K562 (cell line): ENCODE results near the gene FRMD1. TPM values are rescaled to one million over a fixed set of nuclear protein-coding genes. Genes with fewer than 3 reads are reported as not detected.

Experiments used
- ATAC-seq: fragments of 200-7000 bp; cut with Tn5 transposase; 3 replicates; pipeline ENCODE4 v1.9.1; 2020; ENCODE audit warnings: moderate library complexity
- BruUV-seq: library from RNA; stranded (reverse); fragments of 400-500 nt; replicated peaks from 2 replicates; lab custom pipeline; 2021; lab: Mats Ljungman, UMichigan
- CTCF ChIA-PET: fragments of 300-600 bp; formaldehyde crosslinking; extraction: SDS; loops from one replicate; lab custom pipeline; 2021; ENCODE audit warnings: low intra/inter-chr PET ratio; lab: Yijun Ruan, JAX
- POLR2A ChIA-PET: fragments of 300-600, 350-650 bp; sonication (Branson Sonifier 250); formaldehyde crosslinking; extraction: SDS; loops from one replicate; lab custom pipeline; 2021; ENCODE audit warnings: antibody characterized with exemption, inconsistent platforms; lab: Yijun Ruan, JAX
- DNase-seq, 4 experiments: peaks; one replicate each; pipeline versions ENCODE4 v3.0.0 to v3.0.0-alpha.2; 2011 to 2018; ENCODE audit warnings: low spot score in 3 of 4, mixed read lengths in 3 of 4; ENCODE audit errors: extremely low read depth in 1 of 4
- FAIRE-seq: peaks from 2 replicates; lab custom pipeline; 2011; peaks lifted over from hg19 to GRCh38; lab: Jason Lieb, UNC
- H2AFZ ChIP-seq: 2 replicates; pipeline ENCODE4 v1.6.0; 2011; ENCODE audit warnings: low read depth, low read length, control low read depth, inconsistent platforms
- H3K27ac ChIP-seq: fragments of 200-600 bp; 3 replicates; pipeline ENCODE4 v1.8.0; 2011; ENCODE audit warnings: low read depth, mild to moderate bottlenecking, control low read depth, inconsistent platforms, low read length, moderate library complexity, mixed read lengths; ENCODE audit errors: extremely low read depth
- H3K27me3 ChIP-seq, 2 experiments: fragments of 300-600 bp in 1 of 2; 2 replicates in 1 of 2; 3 replicates in 1 of 2; pipeline versions ENCODE4 v1.6.0 to v1.8.0; 2011; ENCODE audit warnings: inconsistent platforms in 2 of 2, low read length in 2 of 2, mild to moderate bottlenecking in 1 of 2, mixed read lengths in 1 of 2, moderate library complexity in 1 of 2; ENCODE audit not compliant: control insufficient read depth in 2 of 2, insufficient read depth in 2 of 2
- H3K36me3 ChIP-seq: fragments of 300-600 bp; 3 replicates; pipeline ENCODE4 v1.8.0; 2011; ENCODE audit warnings: mild to moderate bottlenecking, low read length, inconsistent platforms; ENCODE audit not compliant: control insufficient read depth, insufficient read depth
- H3K4me1 ChIP-seq, 2 experiments: fragments of 200-600 bp in 1 of 2; replicated peaks in 1 of 2; 2 replicates in 1 of 2; 3 replicates in 1 of 2; pipeline versions ENCODE4 v1.5.1 to v1.8.0; 2011; ENCODE audit warnings: inconsistent platforms in 2 of 2, low read length in 2 of 2, mild to moderate bottlenecking in 1 of 2, mixed read lengths in 1 of 2, moderate library complexity in 1 of 2; ENCODE audit not compliant: control insufficient read depth in 2 of 2, insufficient read depth in 2 of 2
- H3K4me2 ChIP-seq: 2 replicates; pipeline ENCODE4 v1.6.1; 2011; ENCODE audit warnings: low read length, control low read depth, inconsistent platforms, mixed read lengths; ENCODE audit not compliant: insufficient read depth
- H3K4me3 ChIP-seq: fragments of 200-600 bp; sonication (generic), shearing (Covaris generic); 2 replicates; pipeline ENCODE4 v1.5.1; 2016; ENCODE audit warnings: control low read depth, inconsistent platforms
- H3K79me2 ChIP-seq: fragments of 200-600 bp; 3 replicates; pipeline ENCODE4 v1.8.0; 2011; ENCODE audit warnings: low read length, inconsistent platforms; ENCODE audit not compliant: control insufficient read depth, insufficient read depth
- H3K9ac ChIP-seq, 2 experiments: 2 replicates each; pipeline versions ENCODE4 v1.6.0 to v1.6.1; 2011; ENCODE audit warnings: low read depth in 2 of 2, low read length in 2 of 2, control low read depth in 1 of 2, inconsistent platforms in 1 of 2, mild to moderate bottlenecking in 1 of 2, mixed read lengths in 1 of 2; ENCODE audit not compliant: insufficient read depth in 1 of 2
- H3K9me1 ChIP-seq: one replicate; pipeline ENCODE4 v1.6.0; 2011; ENCODE audit warnings: inconsistent platforms, mild to moderate bottlenecking, low read length, moderate library complexity; ENCODE audit not compliant: control insufficient read depth, insufficient read depth
- H3K9me3 ChIP-seq: replicated peaks from 2 replicates; pipeline ENCODE4 v1.5.1; 2011; ENCODE audit warnings: low read depth, low read length, inconsistent platforms; ENCODE audit not compliant: control insufficient read depth, insufficient read depth
- H4K20me1 ChIP-seq: replicated peaks from 2 replicates; pipeline ENCODE4 v1.6.1; 2011; ENCODE audit warnings: low read length, inconsistent platforms, mixed read lengths; ENCODE audit not compliant: control insufficient read depth, insufficient read depth
- CREB3 ChIP-seq: fragments of 450-650 bp; conservative IDR thresholded peaks from 2 replicates; pipeline ENCODE4 v1.6.1; 2016; ENCODE audit warnings: missing genetic modification characterization, low read depth, mild to moderate bottlenecking, missing compliant biosample characterization, moderate library complexity
- E2F1 ChIP-seq: sonication (generic); formaldehyde crosslinking; IDR thresholded peaks from 2 replicates; pipeline ENCODE4 v1.8.1; 2023; ENCODE audit warnings: mild to moderate bottlenecking, missing genetic modification reagents, moderate library complexity
- ESRRA ChIP-seq: fragments of 450-650 bp; IDR thresholded peaks from 2 replicates; pipeline ENCODE4 v1.6.1; 2014; ENCODE audit warnings: low read depth, mild to moderate bottlenecking, moderate library complexity, borderline replicate concordance
- FOXP4 ChIP-seq: sonication (generic); formaldehyde crosslinking; IDR thresholded peaks from 2 replicates; pipeline ENCODE4 v1.8.0; 2022; ENCODE audit warnings: mild to moderate bottlenecking, missing genetic modification reagents, borderline replicate concordance
- KDM2B ChIP-seq: fragments of 250-450 bp; sonication (Bioruptor Pico); IDR thresholded peaks from 2 replicates; pipeline ENCODE4 v1.8.0; 2021; ENCODE audit warnings: mild to moderate bottlenecking, moderate library complexity
- KLF16 ChIP-seq: IDR thresholded peaks from 2 replicates; pipeline ENCODE4 v1.6.1; 2016; ENCODE audit warnings: antibody characterized with exemption
- NBN ChIP-seq: fragments of 450-650 bp; IDR thresholded peaks from 2 replicates; pipeline ENCODE4 v1.6.1; 2016; ENCODE audit warnings: low read depth, mild to moderate bottlenecking
- NCOA6 ChIP-seq: fragments of 450-650 bp; IDR thresholded peaks from 2 replicates; pipeline ENCODE4 v1.6.1; 2017; ENCODE audit warnings: mild to moderate bottlenecking
- NFE2 ChIP-seq: IDR thresholded peaks from 2 replicates; pipeline ENCODE4 v1.6.1; 2014; ENCODE audit warnings: antibody characterized with exemption, low read depth
- NFYB ChIP-seq: IDR thresholded peaks from 2 replicates; pipeline ENCODE4 v1.6.1; 2011; ENCODE audit warnings: mild to moderate bottlenecking, moderate library complexity; ENCODE audit not compliant: insufficient read length; ENCODE audit errors: extremely low read depth
- PBX2 ChIP-seq, 2 experiments: IDR thresholded peaks in 1 of 2; conservative IDR thresholded peaks in 1 of 2; 2 replicates each; pipeline ENCODE4 v1.6.1; 2016; ENCODE audit warnings: low read depth in 2 of 2, mild to moderate bottlenecking in 1 of 2, missing compliant biosample characterization in 1 of 2, missing genetic modification characterization in 1 of 2, moderate library complexity in 1 of 2
- POLR2AphosphoS5 ChIP-seq: IDR thresholded peaks from 2 replicates; pipeline ENCODE4 v1.6.1; 2011; ENCODE audit warnings: mild to moderate bottlenecking, low read depth, low read length, moderate library complexity; ENCODE audit not compliant: control insufficient read depth, insufficient read depth
- RBFOX2 ChIP-seq: fragments of 200-400 bp; formaldehyde crosslinking; IDR thresholded peaks from 2 replicates; pipeline ENCODE4 v1.6.1; 2017; ENCODE audit warnings: low read depth, mild to moderate bottlenecking, low read length, moderate library complexity
- TEAD2 ChIP-seq: fragments of 450-650 bp; IDR thresholded peaks from 2 replicates; pipeline ENCODE4 v1.6.1; 2016; ENCODE audit warnings: missing genetic modification characterization, control low read depth, missing compliant biosample characterization
- ZNF212 ChIP-seq: fragments of 450-650 bp; formaldehyde crosslinking; IDR thresholded peaks from 2 replicates; pipeline ENCODE4 v1.4.0; 2020; ENCODE audit warnings: mild to moderate bottlenecking
- ZNF695 ChIP-seq: fragments of 450-650 bp; formaldehyde crosslinking; IDR thresholded peaks from 2 replicates; pipeline ENCODE4 v1.4.0; 2020; ENCODE audit warnings: mild to moderate bottlenecking, moderate library complexity
- ZNF75A ChIP-seq: fragments of 450-650 bp; formaldehyde crosslinking; IDR thresholded peaks from 2 replicates; pipeline ENCODE4 v1.4.0; 2020; ENCODE audit warnings: mild to moderate bottlenecking
- WGBS: fragments of 100-300 bp; shearing (Covaris generic); methylation state at CpG from one replicate; pipeline ENCODE4 v1.1.6; 2016; ENCODE audit warnings: low coverage, mixed read lengths; ENCODE audit not compliant: insufficient coverage; ENCODE audit errors: missing lambda C conversion rate; 5-methylcytosine and 5-hydroxymethylcytosine counted together
- in situ Hi-C: fragments of 300-500 bp; cut with MboI; formaldehyde crosslinking; loops from 4 replicates; pipeline ENCODE4 v1.15.0; 2018; ENCODE audit warnings: inconsistent platforms, mixed read lengths
- intact Hi-C: fragments of 100-400 bp; cut with micrococcal nuclease; formaldehyde crosslinking; loops from 2 replicates; pipeline ENCODE4 v1.14.2; 2022
- polyA plus RNA-seq, 8 experiments: library from polyadenylated mRNA; depleted of rRNA in 4 of 8; stranded (reverse) in 5 of 8; unstranded in 3 of 8; fragments of >200 nt; fragmentation: Nextera tagmentation in 2 of 8; fragmentation: Illumina TruSeq in 1 of 8; extraction: Ambion mirVana in 2 of 8; extraction: Trizol in 1 of 8; gene quantifications; 2 replicates each; pipeline versions ENCODE4 v1.2.1 to v1.2.3, GENCODE V29; 2011 to 2014; ENCODE audit warnings: inconsistent platforms in 1 of 8, missing spikeins in 1 of 8
- total RNA-seq, 7 experiments: library from RNA; depleted of rRNA in 6 of 7; stranded (reverse); fragments of >200 nt in 6 of 7; fragmentation: Illumina TruSeq in 2 of 7; extraction: Trizol in 2 of 7; gene quantifications; 2 replicates each; pipeline versions ENCODE4 v1.2.1 to v1.2.3, GENCODE V29; 2011 to 2021; ENCODE audit warnings: low replicate concordance in 1 of 7

The FRMD1 gene
- total and polyA plus RNA-seq, 9 of the 15 experiments (the other 6 are each of a cell fraction or from before 2014, with no cell fraction given), result 0.01 to 0.04 (median 0.01) TPM; not detected in 6

GRCh38 chr6:168048724-168049025 is 30.3 kb downstream of the FRMD1 start:
- WGBS, result 3% methylated on average over 7 of the region's 10 CpGs
- intact Hi-C loops (no loop called here), in situ Hi-C loops (no loop called here)
- Histone ChIP-seq H3K4me2 (no peak overlapping the region), H2AFZ (no peak overlapping the region), H3K9me3 (no peaks in the 10 kb centered on the region), H3K27ac (no peak overlapping the region), H3K79me2 (no peaks in the 10 kb centered on the region), H3K36me3 (no peaks in the 10 kb centered on the region), H3K27me3 (peaks cover 41 to 93% of the 10 kb centered on the region in 2 experiments; a peak in 4 of 5 replicates), H3K4me1 (peaks cover 0 to 31% of the 10 kb centered on the region in 2 experiments; a peak in 1 of 5 replicates), H4K20me1 (peaks cover 16% of the 10 kb centered on the region; the same call in 1 of the 2 replicates), H3K9ac (no peak overlapping the region), H3K9me1 (no peaks in the 10 kb centered on the region), H3K4me3 (no peak overlapping the region)
- BruUV-seq, result no TSS peak
- no peak for ATAC-seq
- FAIRE-seq, result no peak
- ChIA-PET CTCF (interaction anchor here (0.6 kb wide), 1 partner anchor 28 kb away, joined by 3 read pairs; no protein-coding TSS in a partner anchor), POLR2A (no interaction called here)
- no peak for DNase-seq
- no peak for TF ChIP-seq NFE2
- TF ChIP-seq ZNF695 (CRISPR knock-in tag), result no peak
- TF ChIP-seq NCOA6, result no peak
- TF ChIP-seq E2F1 (CRISPR knock-in tag), result no peak
- no peak for TF ChIP-seq POLR2AphosphoS5
- TF ChIP-seq ESRRA, result no peak
- TF ChIP-seq FOXP4 (CRISPR knock-in tag), result no peak
- no peak for TF ChIP-seq PBX2 (CRISPR knock-in tag; IDR thresholded peaks at IDR 0.05; ENCODE audit: low read depth)
- TF ChIP-seq PBX2 (tag; conservative IDR thresholded peaks at IDR 0.05; ENCODE audit: low read depth), result no peak
- no peak for TF ChIP-seq TEAD2 (tag)
- TF ChIP-seq KLF16, result no peak
- no peak for TF ChIP-seq RBFOX2
- no peak for TF ChIP-seq ZNF212
- no peak for TF ChIP-seq NFYB
- TF ChIP-seq KDM2B (CRISPR knock-in tag), result no peak
- TF ChIP-seq ZNF75A (CRISPR knock-in tag), result no peak
- TF ChIP-seq NBN, result no peak
- no peak for TF ChIP-seq CREB3 (tag)
